Measurements from ENCODE around the gene GGNBP2.

DNA sequence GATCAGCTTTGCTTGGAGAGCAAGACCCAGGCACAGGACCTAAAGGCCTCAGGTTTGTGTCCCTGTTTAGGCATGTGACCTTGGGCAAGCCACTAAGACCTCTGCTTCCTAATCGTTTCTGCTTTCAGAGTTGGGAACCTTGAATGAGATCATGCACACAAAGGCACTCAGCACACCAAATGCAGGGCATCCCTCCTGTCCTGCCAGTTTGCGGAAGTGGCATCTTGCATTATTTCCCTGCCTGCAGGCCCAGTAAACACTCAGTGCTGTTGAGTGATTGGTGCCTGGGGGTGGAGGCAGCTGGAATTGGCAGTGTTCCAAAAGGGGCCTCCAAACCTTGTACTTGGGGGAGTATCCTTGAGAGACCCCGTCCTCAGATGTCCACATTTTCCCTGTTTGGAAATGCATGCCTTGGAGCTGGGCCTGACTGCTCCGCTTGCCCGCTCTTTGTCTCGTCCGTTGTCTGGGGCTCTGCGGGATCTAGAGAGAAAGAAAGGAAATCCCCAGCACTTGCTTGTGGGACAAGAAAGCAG, 85.3 kb downstream of the GGNBP2 start:
- TF ChIP-seq TCF12 (IDR thresholded peaks at IDR 0.05) (no peak), CTCF (IDR thresholded peaks at IDR 0.05) (no peak), EP300 (IDR thresholded peaks at IDR 0.05; ENCODE audit: borderline replicate concordance in 1 of 2, low read depth in 1 of 2, low read length in 1 of 2) (no peak), JUND (IDR thresholded peaks at IDR 0.05) (no peak), TAF1 (IDR thresholded peaks at IDR 0.05; ENCODE audit: borderline replicate concordance, low read depth, low read length) (no peak), REST (IDR thresholded peaks at IDR 0.05; ENCODE audit: low read depth, low read length) (no peak), RAD21 (IDR thresholded peaks at IDR 0.05; ENCODE audit: low read length) (no peak), MAX (IDR thresholded peaks at IDR 0.05; ENCODE audit: low read depth) (no peak), RCOR1 (IDR thresholded peaks at IDR 0.05; ENCODE audit: low read length) (no peak), MXI1 (IDR thresholded peaks at IDR 0.05; ENCODE audit: low read depth, low read length) (no peak), POLR2AphosphoS5 (IDR thresholded peaks at IDR 0.05; ENCODE audit: low read depth, low read length) (no peak)
- TF ChIP-seq, protein P1, sequence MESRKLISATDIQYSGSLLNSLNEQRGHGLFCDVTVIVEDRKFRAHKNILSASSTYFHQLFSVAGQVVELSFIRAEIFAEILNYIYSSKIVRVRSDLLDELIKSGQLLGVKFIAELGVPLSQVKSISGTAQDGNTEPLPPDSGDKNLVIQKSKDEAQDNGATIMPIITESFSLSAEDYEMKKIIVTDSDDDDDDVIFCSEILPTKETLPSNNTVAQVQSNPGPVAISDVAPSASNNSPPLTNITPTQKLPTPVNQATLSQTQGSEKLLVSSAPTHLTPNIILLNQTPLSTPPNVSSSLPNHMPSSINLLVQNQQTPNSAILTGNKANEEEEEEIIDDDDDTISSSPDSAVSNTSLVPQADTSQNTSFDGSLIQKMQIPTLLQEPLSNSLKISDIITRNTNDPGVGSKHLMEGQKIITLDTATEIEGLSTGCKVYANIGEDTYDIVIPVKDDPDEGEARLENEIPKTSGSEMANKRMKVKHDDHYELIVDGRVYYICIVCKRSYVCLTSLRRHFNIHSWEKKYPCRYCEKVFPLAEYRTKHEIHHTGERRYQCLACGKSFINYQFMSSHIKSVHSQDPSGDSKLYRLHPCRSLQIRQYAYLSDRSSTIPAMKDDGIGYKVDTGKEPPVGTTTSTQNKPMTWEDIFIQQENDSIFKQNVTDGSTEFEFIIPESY (IDR thresholded peaks at IDR 0.05; ENCODE audit: borderline replicate concordance, low read depth), result no peak
- TF ChIP-seq, protein P2, sequence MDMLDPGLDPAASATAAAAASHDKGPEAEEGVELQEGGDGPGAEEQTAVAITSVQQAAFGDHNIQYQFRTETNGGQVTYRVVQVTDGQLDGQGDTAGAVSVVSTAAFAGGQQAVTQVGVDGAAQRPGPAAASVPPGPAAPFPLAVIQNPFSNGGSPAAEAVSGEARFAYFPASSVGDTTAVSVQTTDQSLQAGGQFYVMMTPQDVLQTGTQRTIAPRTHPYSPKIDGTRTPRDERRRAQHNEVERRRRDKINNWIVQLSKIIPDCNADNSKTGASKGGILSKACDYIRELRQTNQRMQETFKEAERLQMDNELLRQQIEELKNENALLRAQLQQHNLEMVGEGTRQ (IDR thresholded peaks at IDR 0.05; ENCODE audit: borderline replicate concordance, low read depth, low read length), result no peak
